GM19397 (cell line): ENCODE measurements around the gene MOSMO.
A peak's percentile ranks its signal among the peaks of the same experiment; 100 is the strongest.

Source experiments
- ATAC-seq: cut with Tn5 transposase; IDR thresholded peaks from one replicate; pipeline ENCODE4 v1.9.1; 2021; ENCODE audit warnings: mild to moderate bottlenecking, moderate library complexity; ENCODE audit not compliant: unreplicated experiment

Gene MOSMO

GRCh38 chr16:22007509-22008214, at the start of gene MOSMO:
MOSMO (plus strand) TSS chr16:22008111; CDS start chr16:22008302, 191 bp downstream.
- peak; percentile 70 for ATAC-seq

- ATAC-seq: no peak
These were observed 48.9 kb upstream of the MOSMO start for GRCh38 chr16:21959050-21959449.

GRCh38 chr16:21962475-21962874, 45.4 kb upstream of the MOSMO start:
- ATAC-seq: no peak

- ATAC-seq: no peak
These were observed 44.0 kb upstream of the MOSMO start for GRCh38 chr16:21963887-21964286.

GRCh38 chr16:21964353-21964752, 43.6 kb upstream of the MOSMO start:
- ATAC-seq: no peak

- no peak for ATAC-seq
These were observed 36.1 kb upstream of the MOSMO start for GRCh38 chr16:21971856-21972255.

GRCh38 chr16:21973945-21974344, 34.0 kb upstream of the MOSMO start:
- ATAC-seq: no peak

GRCh38 chr16:21980032-21980431, 27.9 kb upstream of the MOSMO start:
- no peak for ATAC-seq

GRCh38 chr16:21982108-21982507, 25.8 kb upstream of the MOSMO start:
- ATAC-seq: no peak

- no peak for ATAC-seq
These were observed 23.8 kb upstream of the MOSMO start for GRCh38 chr16:21984062-21984461.

GRCh38 chr16:21985524-21985923, 22.4 kb upstream of the MOSMO start:
- ATAC-seq: no peak

- no peak for ATAC-seq
These were observed 21.1 kb upstream of the MOSMO start for GRCh38 chr16:21986692-21987246.

GRCh38 chr16:21987498-21987897, 20.4 kb upstream of the MOSMO start:
- ATAC-seq: no peak

GRCh38 chr16:21989133-21989532, 18.8 kb upstream of the MOSMO start:
- no peak for ATAC-seq

- no peak for ATAC-seq
These were observed 18.2 kb upstream of the MOSMO start for GRCh38 chr16:21989751-21990150.

- ATAC-seq: no peak
These were observed 17.4 kb upstream of the MOSMO start for GRCh38 chr16:21990381-21990944.

GRCh38 chr16:21991621-21992020, 16.3 kb upstream of the MOSMO start:
- ATAC-seq: no peak

- ATAC-seq: no peak
These were observed 12.9 kb upstream of the MOSMO start for GRCh38 chr16:21994856-21995465.

GRCh38 chr16:21996923-21997696, 10.8 kb upstream of the MOSMO start:
- ATAC-seq: no peak

- no peak for ATAC-seq
These were observed 10.0 kb upstream of the MOSMO start for GRCh38 chr16:21997697-21998480.
